GM10266 (cell line): ENCODE results near the gene PLA2G4E.

Experiments
- DNase-seq: peaks from one replicate; pipeline ENCODE4 v3.0.0; 2012; ENCODE audit errors: extremely low spot score
- CTCF ChIP-seq: IDR thresholded peaks from 2 replicates; pipeline ENCODE4 v1.5.1; 2012; ENCODE audit warnings: mild to moderate bottlenecking, low read depth; ENCODE audit not compliant: control insufficient read depth, insufficient read depth; ENCODE audit errors: missing control alignments

The PLA2G4E gene

GRCh38 chr15:41961001-41961518, 59.8 kb downstream of the PLA2G4E start:
- no peak for TF ChIP-seq CTCF
- DNase-seq, result no peak

DNA sequence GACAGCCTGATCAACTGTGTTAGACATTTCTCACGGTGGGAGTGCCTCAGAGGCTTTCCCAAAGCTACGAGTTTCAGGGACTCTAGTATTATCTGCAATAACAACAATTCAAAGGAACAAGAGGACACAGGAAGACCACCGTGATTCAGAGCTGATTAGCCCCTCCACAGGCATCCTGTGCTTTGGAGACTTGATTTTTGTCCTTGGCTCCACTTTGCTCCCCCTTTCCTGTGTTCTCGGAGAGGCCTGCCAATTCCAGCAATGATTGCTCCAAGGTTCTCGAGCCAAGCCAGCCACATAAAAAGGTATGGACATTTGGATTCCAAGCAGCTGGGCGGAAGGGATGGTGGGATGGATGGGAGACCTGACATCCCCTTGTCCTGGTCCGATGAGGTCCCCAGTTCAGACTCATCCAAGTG, 62.8 kb downstream of the PLA2G4E start:
- no peak for TF ChIP-seq CTCF

GRCh38 chr15:41957021-41957897, 63.6 kb downstream of the PLA2G4E start:
- no peak for TF ChIP-seq CTCF
- DNase-seq, result peak; percentile 56

More for the DNA sequence above, 62.8 kb downstream of the PLA2G4E start:
- no peak for DNase-seq

GRCh38 chr15:41955807-41956525, 64.9 kb downstream of the PLA2G4E start:
- TF ChIP-seq CTCF, result no peak
- no peak for DNase-seq

DNA sequence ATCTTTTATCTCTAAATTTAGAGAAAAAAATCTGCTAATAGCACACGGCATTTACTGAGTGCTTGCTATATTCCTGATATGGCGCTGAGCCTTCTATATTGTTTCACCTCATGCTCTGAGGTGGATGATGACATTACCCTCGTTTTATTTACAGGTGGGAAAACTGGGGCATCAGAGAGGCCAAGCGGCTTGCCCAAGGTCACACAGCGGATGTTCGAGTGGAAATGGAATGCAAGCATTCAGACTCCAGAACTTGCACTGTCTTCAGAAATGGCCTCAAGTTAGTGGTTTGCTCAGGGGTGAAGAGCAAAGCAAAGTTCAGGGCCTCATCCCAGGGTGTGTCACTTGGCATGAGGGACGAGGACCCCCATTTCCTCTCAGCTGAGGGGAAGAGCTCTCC, 65.7 kb downstream of the PLA2G4E start:
- DNase-seq, result no peak
- TF ChIP-seq CTCF, result no peak

- no peak for TF ChIP-seq CTCF
- no peak for DNase-seq
Measured at GRCh38 chr15:41954036-41954435, 66.8 kb downstream of the PLA2G4E start.
